UCSD-AML1 (cell line): ENCODE data around the gene HAO2.

ENCODE experiments used
- DNase-seq: peaks from one replicate; lab custom pipeline; 2025; ENCODE audit not compliant: unreplicated experiment; lab: John Stamatoyannopoulos, UW

HAO2 gene

DNA sequence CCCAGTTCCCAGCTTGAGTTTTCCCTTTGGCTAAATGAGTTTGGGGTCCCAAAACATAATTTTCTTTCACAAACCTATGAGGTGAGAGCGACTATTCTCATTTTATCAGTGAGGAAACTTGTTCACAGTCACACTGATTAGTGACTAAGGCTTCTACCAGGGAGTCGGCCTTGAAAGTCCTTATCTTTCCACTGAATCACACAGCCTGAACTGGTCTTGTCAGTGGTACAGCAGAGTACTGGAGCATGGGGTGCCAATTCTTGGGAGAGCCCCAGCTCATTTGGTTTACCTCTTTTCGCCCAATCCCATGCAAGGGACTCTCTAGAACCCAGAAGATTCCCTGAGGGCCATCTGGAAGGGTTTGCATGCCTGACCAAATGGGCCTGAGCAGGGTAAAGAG is 63.3 kb downstream of the HAO2 start:
- DNase-seq = no peak

DNA sequence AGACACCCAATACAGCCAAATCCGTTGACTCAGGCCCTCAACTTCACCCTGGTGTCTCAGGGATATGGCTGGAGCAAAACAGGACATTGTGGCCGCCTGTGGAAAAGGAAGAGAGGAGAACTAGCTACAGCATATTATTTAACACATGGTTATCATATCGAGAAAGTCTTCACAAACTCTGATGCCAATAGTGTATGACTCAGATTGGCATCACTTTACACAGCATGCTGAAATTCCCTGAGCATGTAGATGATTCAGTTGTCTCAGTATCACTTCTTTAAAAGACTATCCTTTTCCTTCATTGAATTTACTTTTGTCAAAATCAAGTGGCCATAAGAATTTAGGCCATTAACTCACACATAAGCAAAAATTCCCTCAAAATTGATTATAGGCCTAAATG is 66.5 kb downstream of the HAO2 start:
- DNase-seq = no peak

DNA sequence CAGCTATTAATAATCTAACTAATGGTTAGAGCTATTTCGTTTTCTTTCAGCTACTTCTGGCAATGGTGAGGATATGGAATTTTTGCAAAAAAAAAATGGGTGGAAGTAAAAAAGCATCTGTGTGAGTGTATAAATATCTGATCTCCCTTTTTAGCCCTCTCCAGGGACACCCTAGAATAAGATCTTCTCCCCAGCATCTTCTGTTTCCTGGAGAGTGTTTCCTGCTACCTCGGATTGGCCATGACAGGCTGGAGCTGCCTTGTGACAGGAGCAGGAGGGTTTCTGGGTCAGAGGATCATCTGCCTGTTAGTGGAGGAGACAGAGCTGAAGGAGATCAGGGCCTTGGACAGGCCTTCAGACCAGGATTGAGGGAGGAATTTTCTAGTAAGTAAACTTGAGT is 70.2 kb downstream of the HAO2 start:
- no peak for DNase-seq

DNA sequence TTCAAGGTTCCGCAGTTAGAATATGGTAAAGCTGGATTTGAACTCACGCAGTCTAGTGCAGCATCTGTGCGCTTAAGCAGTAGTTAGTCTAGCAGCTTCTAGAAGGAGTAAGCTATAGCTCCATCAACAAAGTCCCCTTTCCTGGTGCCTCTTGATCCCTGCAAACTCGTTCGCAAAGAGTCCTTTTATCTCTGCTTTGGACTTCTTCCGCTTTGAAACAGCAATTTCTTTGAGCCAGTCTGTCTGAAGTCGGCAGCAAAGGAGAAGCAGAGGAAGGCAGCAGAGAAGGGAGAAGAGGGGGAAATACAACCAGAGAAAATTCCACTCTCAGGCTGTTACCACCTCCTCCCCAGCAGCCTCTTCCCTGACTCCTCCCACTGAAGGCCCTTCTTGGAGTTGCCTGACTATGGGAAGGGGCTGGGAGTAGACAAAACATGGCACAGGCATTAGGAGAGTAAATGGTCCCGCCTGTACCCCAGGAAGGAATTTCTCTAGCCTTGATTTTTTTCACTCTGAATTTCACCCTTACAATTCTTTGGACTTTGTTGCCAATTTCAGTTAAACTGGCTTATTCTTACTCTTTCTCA is 72.2 kb downstream of the HAO2 start:
- no peak for DNase-seq

DNA sequence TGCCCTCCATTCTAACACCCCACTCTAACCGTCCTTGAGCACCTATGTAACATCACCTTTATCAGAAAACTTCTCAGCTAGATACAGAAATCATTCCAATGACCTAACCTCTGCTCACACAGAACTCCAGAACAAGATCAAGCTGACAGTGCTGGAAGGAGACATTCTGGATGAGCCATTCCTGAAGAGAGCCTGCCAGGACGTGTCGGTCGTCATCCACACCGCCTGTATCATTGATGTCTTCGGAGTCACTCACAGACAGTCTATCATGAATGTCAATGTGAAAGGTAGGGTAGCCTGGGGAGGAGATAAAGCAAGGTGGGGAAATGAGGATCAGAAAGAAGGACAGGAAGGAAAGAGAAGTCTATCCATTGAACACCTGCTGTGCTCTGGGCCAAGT is 74.2 kb downstream of the HAO2 start:
- no peak for DNase-seq
